BJ (cell line): ENCODE data around the gene TTC39A. TPM values are rescaled to one million over a fixed set of nuclear protein-coding genes. Genes with fewer than 3 reads are reported as not detected.

ENCODE experiments used
- CTCF ChIA-PET: fragments of 350-600 bp; formaldehyde crosslinking; extraction: SDS; loops from one replicate; lab custom pipeline; 2021; ENCODE audit warnings: antibody characterized with exemption, inconsistent platforms; lab: Yijun Ruan, JAX
- POLR2A ChIA-PET: fragments of 300-600 bp; sonication (Branson Sonifier 250); formaldehyde crosslinking; extraction: SDS; loops from one replicate; lab custom pipeline; 2021; ENCODE audit warnings: antibody characterized with exemption; lab: Charles Lee
- DNase-seq: peaks from one replicate; pipeline ENCODE4 v3.0.0-alpha.2; 2011; ENCODE audit warnings: low read depth
- H3K27me3 ChIP-seq: 2 replicates; pipeline ENCODE4 v1.6.0; 2011; ENCODE audit warnings: low read length; ENCODE audit not compliant: control insufficient read depth, insufficient read depth
- H3K36me3 ChIP-seq: 2 replicates; pipeline ENCODE4 v1.5.1; 2011; ENCODE audit warnings: low read length; ENCODE audit not compliant: control insufficient read depth, insufficient read depth
- H3K4me3 ChIP-seq: 2 replicates; pipeline ENCODE4 v1.5.1; 2011; ENCODE audit warnings: low read depth, mild to moderate bottlenecking, control low read depth, low read length
- CTCF ChIP-seq: IDR thresholded peaks from 2 replicates; pipeline ENCODE4 v1.5.1; 2011; ENCODE audit warnings: low read depth, mild to moderate bottlenecking, control low read depth, inconsistent platforms, low read length, moderate library complexity; ENCODE audit not compliant: insufficient read depth
- polyA plus RNA-seq: library from polyadenylated mRNA; depleted of rRNA; stranded (reverse); fragments of >200 nt; gene quantifications from 2 replicates; pipeline ENCODE4 v1.2.3, GENCODE V29; 2011

Gene TTC39A
- polyA plus RNA-seq, 1 experiment = 0.43 TPM

- Histone ChIP-seq H3K4me3 (no peak overlapping the region), H3K36me3 (0 out of 2 replicates have a peak, but pooled peaks cover 2% of the 10 kb centered on the region), H3K27me3 (no peaks in the 10 kb centered on the region)
- no peak for DNase-seq
- CTCF ChIA-PET = no interaction called here
- POLR2A ChIA-PET = no interaction called here
- no peak for TF ChIP-seq CTCF
These were observed 35.4 kb upstream of the TTC39A start for GRCh38 chr1:51365774-51366173.

GRCh38 chr1:51359879-51360278 lies 29.5 kb upstream of the TTC39A start:
- ChIA-PET CTCF (no interaction called here), POLR2A (no interaction called here)
- TF ChIP-seq CTCF = no peak
- Histone ChIP-seq H3K36me3 (peaks cover 2% of the 10 kb centered on the region), H3K27me3 (no peaks in the 10 kb centered on the region), H3K4me3 (no peak overlapping the region)
- DNase-seq = no peak

- DNase-seq = no peak
- Histone ChIP-seq H3K4me3 (no peak overlapping the region), H3K27me3 (no peaks in the 10 kb centered on the region), H3K36me3 (no peaks in the 10 kb centered on the region; the same call in none of the 2 replicates)
- POLR2A ChIA-PET = no interaction called here
- no peak for TF ChIP-seq CTCF
- CTCF ChIA-PET = no interaction called here
These were observed 25.0 kb upstream of the TTC39A start for GRCh38 chr1:51355382-51355781.

- Histone ChIP-seq H3K27me3 (no peaks in the 10 kb centered on the region), H3K36me3 (no peaks in the 10 kb centered on the region; the same call in none of the 2 replicates), H3K4me3 (no peak overlapping the region)
- no peak for TF ChIP-seq CTCF
- POLR2A ChIA-PET = no interaction called here
- no peak for DNase-seq
- CTCF ChIA-PET = no interaction called here
These were observed 24.1 kb upstream of the TTC39A start for GRCh38 chr1:51354416-51354815.

GRCh38 chr1:51351907-51352306 lies 21.5 kb upstream of the TTC39A start:
- ChIA-PET CTCF (no interaction called here), POLR2A (no interaction called here)
- Histone ChIP-seq H3K27me3 (no peaks in the 10 kb centered on the region), H3K4me3 (no peak overlapping the region), H3K36me3 (no peaks in the 10 kb centered on the region; the same call in none of the 2 replicates)
- no peak for DNase-seq
- no peak for TF ChIP-seq CTCF
